ENCODE measurements around the gene EMSY.
"Not testable (repeated sequence)": the region's sequence is repeated elsewhere in the genome, so short reads cannot be mapped to it uniquely, and the experiment has no call there.

The EMSY gene

DNA sequence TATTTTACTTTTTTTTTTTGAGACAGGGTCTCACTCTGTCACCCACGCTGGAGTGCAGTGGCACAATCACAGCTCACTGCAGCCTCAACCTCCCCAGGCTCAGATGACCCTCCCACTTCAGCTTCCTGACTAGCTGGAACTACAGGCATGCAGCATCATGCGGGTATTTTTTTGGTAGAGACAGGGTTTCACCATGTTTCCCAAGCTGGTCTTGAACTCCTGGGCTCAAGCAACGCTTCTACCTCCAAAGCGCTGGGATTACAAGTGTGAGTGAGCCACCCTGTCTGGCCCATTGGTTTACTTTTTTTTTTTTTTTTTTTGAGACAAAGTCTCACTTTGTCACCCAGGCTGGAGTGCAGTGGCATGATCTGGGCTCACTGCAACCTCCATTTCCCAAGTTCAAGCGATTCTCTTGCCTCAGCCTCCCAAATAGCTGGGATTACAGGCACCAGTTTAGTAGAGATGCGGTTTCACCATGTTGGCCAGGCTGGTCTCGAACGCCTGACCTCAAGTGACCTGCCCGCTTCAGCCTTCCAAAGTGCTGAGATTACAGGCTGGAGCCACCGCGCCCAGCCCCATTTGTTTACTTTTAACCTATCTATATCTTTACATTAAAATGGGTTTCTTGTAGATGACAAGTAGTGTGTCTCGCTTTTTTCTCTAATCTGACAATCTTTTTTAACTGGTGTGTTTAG lies 127.5 kb downstream of the EMSY start:
- not testable (repeated sequence) for DNase-seq

DNA sequence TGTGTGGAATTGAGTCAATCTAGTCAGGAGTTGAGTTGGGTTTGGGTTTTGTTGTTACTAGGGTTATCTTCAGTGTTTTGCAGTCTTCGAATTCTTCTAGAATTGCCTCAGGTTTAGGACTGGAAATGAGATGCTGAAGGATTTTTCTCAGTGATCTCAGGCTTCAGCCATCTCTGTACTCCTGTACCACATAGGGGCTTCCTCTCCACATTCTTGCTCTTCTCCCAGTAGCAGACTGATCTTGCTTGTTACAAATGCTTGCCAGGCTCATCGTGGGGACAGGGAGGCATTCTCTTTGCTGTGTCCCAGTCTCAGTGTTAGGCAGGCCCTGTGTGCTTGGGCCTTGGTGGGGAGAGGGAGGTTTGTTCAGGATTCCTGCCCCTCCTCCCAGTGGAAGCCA lies 129.6 kb downstream of the EMSY start:
- no peak for DNase-seq

DNA sequence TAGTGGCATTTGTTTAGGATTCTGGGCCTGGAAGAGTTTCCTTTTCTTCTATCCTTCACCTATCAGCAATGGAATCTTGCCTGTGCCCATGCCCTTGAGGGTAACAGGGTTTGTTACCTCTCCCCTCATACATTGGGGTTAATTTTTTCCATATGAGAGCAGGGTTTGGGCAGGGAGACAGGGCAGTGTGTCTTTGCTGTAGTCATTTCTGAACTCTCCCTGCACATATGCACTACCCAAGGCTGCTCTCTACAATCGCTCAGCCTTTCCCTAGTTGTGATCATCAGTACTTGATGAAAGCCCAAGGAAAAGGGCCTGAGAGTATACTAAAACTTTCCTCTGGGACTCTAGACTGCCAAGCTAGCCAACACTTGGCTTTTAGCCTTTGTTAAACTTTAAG lies 130.1 kb downstream of the EMSY start:
- DNase-seq: no peak

DNA sequence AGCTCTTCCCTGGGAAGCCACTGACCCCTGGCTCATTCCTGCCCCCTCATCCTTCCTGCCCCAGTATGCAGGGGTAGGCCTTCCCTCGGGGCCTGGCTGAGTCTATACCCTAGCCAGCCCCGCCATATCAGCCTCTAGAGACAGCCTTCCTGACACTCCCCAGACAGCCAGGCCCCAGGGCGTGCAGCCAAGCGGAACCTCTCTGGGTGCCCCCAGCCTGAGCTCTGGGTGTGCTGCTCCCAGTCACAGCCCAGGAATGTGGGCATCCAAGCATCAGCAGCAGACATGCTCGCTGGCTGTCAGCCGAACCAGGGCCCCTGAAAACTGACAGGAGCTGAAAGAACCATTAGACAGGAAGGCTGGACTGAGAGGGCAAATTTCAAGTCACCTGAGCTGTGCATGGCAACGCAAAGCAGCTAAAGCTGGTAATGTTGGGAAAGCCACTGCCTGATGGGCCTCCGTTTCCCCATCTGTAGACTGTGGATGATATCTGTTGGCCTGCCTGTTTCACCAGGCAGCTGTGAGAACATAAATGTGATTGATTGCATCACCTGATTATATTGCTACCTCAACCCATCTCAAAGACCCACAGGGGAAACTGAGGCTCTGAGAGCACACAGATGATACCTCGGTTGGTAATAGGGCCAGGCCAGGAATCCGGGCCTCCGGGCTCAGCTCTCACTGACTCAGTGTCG lies 132.6 kb downstream of the EMSY start:
- DNase-seq: no peak

DNA sequence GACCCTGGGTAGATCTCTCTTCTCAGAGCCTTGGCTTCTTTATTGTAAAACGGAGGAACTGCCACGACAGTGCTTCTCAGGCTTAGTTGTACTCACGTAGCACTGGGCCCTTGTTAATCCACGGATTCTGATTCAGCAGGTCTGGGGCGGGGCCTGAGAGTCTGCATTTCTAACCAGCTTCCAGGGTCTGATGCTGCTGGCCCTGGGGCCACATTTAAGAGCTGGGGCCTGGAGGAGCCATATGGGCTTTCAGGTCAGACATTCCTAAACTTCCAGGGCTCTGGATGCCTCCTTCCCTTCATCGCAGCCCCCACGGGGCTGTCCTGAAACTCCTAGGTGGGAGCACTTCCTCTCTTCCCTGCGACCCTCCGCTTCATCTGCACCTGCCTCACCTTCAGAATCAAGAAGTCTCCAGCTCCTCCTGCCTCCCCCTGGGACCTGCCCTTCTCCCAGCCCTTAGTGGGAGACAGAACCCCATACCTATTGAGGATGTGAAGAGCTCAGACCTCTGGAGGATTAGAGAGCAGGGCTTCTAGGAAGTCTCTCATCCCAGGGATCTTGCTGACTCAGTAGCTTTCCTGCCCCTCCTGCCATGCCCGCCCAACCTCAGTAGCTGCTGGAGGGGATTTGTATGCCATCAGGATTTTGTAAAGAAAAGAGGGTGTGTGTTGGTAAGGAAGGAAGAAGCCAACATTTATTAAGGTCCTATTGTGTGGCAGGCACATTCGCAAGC lies 133.3 kb downstream of the EMSY start:
- DNase-seq: no peak

DNA sequence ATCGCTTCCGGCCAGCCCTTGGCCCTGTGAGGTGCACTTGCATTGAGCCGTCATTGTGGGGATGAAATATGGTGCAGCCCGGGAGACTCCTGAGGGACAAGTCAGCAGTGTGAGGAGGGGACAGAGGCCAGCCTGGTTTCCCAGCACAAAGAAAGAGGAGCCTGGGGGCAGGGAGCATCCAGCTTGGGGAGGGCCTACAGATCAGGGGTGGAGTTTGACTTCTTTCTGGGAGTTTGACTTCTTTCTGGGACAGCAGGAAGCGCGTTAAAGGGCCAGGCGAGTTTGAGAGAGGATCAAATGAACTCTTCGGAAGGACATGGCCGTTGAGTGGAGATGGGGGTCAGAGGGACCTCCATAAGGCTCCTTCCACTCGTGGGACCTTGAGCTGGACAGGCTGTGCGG lies 133.8 kb downstream of the EMSY start:
- DNase-seq: no peak

DNA sequence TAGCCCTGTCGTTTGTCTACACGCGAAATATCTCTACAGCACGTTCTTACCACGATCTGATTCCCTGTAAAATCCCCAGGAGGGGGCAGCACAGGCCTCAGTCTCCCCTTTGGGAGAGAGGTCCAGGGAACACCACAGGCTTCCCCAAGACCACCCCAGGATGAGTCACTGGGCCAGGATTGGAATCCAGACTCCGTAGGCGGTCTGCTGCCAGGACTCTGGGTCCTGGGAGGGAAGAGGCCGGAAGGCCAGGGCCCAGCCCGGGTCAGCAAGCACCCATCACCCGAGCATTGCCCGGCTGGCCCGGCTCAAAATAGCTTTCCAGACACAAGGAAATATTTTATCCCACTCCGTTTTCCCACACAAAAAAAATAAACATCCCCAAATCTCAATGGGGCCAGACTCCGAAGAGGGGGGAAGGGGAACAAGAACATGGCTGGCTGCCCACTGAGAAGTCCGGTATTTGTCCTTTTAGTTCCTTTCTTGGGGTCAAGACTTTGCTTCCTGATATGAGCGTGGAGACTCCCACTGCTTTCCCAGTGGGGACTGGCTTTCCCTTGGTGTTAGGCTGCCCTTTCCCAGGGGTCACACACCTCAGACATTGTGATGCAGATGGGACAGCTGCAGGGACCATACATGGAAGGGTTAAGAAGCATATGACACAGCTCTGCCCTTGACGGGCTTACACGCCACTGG lies 134.4 kb downstream of the EMSY start:
- no peak for DNase-seq

DNA sequence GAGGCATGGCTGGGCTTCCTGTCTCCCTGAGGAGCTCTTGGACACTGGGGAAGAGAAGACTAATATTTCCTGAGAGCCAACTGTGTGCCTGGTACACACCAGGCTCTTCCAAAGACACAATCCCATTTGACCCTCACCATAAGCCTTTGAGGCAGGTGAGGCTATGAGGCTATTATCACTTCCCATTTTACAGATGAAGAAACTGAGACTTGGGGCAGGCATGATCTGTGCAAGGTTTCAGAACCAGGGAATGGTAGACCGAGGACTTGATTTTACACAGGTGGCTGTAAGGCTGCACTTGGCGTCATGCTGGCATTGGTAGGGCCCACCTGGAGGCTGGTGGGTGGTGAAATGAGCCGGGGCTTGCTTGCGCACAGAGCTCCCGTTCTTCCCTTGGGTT lies 134.9 kb downstream of the EMSY start:
- DNase-seq: no peak

DNA sequence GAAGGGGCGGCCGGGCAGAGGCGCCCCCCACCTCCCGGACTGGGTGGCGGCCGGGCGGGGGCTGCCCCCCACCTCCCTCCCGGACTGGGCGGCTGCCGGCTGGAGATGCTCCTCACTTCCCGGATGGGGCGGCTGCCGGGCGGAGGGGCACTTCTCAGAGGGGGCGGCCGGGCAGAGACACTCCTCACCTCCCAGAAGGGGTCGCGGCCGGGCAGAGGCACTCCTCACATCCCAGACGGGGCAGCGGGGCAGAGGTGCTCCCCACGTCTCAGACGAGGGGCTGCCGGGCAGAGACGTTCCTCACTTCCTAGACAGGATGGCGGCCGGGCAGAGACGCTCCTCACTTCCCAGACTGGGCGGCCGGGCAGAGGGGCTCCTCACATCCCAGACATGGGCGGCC lies 137.7 kb downstream of the EMSY start:
- DNase-seq: not testable (repeated sequence)

DNA sequence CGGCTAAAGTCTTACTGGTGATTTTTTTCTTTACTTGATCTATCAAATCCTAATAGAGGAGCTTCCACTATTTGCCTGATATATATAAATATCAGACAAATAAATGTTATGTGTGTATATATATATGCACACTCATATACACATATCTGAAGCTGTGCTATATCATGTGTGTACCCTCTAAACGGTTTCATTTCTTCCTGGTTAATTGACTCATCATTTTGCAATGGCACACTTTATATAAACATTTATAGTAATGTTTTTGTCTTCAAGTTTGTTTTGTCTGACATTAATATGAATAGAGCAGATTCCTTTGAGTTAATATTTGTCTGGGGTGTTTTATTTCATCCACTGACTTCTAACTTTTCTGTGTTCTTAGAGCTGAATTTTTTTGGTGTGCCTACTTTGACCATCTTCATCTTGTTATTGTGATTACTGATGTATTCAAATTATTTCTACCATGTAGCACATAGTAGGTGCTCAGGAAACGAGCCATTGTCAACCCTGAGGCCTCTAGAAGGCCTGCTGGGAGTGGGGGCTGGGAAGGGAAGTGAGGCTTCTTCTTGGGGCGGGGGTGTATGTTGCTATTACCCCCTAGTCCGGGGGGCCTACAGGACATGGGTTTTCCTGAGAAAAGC lies 143.1 kb downstream of the EMSY start:
- DNase-seq: no peak

DNA sequence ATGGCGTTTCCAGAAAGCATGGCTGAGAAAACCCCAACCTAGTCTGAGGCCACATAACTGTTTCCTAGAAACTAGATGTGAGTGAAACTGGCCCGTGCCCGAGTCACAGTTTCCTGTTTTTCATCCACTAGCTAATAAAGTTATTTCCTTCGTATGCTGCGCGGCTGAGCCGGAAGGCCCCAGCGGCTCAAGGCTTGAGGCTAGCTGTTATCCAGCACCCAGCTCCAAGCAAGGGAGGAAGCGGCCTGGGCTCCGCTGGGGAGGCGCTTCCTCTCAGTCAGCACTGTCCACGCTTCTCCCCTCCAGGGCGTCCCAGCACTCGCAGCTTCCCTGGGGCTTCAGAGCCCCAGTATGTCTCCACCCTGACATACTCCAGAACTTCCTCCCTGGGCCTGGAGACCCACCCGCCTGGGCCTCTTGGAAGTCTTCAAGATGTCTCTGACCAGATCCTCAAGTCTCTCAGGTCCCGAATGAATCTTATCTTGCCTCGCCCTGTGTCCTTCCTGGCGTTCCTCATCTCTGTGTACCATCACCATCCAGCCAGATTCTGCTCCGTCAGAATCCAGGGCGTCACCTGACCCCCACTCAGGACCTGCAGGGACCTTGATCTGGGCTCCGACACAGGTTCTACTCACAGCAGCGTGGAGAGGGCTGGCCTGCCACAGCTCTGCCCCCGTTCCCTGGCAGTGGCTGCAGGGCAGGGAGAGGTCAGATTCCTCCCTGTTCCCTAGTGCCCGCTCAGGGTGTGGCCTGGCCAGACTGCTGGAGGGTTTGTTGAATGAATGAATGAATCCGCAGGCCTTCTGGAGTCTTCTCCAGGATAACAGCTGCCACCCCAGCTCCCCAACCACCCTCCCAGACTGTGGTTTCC lies 143.9 kb downstream of the EMSY start:
- peak; percentile 33 for DNase-seq

DNA sequence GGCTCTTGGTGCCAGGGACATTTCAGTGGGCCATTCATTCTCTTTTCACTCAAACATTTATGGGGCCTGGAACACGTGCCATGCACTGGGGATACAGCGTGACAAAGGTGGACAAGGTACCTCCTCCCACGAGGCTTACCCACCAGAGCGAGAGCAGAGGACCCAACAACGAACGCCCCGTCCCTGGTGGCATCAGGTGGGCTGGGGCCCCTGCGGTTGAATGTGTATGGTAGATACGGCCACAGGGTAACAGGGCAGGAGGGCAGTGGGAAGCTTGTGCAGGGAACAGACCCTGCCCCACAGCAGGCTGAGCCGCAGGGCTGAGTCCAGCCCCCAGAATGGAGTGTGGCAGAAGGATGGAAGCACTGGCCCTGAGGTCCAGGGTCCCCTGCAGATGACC lies 144.7 kb downstream of the EMSY start:
- DNase-seq: no peak

DNA sequence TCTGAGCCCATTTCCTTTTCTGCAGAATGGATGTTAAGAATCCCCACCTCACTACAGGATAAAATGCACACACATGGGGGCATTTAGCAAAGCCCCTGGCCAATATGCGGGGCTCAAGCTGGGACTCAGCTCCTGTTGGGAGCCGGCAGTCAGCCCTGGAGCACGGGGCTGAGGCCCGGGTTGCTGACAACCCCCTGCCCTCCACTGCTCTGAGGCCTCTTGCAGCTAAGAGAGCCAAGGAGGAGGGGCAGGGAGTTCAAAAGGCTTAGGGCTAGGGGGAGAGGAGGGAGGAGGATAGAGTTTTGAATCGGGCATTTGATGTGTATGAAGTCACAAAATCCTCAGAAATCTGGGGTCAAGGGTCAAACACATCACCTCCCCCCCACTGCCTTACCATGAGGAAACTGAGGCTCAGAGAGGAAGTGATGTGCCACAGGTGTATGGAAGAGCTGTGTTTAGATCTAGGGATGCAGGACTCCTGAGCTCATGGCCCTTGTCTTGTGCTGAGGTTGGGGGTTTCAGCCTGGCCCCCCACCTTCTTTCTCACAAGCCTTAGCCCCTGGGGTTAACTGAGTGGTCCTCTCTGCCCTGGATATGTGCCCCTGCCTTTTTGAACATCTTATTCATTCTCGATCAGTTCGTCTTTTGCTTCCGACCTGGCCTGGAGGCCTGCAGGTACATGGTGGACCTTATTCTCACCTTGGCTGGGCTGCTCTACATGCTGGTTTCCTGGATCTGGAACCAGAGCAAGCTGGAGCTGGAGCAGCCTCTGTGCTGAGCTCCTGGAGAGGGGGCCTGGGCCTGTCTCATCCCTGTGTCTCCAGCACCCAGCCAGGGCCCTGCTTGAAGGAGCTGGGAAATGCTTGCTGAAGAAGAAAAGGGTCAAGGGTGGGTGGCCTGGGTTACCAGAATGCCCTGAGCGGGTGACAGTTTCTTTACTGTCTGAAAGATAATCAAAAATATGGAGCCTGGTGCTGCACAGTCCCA lies 145.4 kb downstream of the EMSY start:
- DNase-seq: no peak

DNA sequence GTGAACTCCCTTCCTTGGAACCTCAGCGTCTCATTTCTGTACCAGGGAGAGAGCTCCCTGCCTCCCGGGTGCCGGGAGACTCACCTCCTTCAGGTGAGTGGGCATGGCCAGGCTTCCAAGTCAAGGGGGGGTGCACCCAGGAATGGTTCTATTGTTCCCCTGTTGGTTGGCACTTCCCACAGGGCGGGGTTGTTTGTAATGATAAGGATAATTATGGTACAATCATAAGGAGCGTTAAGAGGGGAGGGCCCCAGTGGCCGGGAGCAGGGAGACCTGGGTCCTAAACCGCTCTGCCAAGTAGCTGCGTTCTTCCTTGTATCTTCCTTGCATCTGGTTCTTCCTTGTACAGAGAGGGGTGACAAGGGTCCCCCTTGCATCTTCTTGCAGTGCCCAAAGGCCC lies 146.6 kb downstream of the EMSY start:
- no peak for DNase-seq

DNA sequence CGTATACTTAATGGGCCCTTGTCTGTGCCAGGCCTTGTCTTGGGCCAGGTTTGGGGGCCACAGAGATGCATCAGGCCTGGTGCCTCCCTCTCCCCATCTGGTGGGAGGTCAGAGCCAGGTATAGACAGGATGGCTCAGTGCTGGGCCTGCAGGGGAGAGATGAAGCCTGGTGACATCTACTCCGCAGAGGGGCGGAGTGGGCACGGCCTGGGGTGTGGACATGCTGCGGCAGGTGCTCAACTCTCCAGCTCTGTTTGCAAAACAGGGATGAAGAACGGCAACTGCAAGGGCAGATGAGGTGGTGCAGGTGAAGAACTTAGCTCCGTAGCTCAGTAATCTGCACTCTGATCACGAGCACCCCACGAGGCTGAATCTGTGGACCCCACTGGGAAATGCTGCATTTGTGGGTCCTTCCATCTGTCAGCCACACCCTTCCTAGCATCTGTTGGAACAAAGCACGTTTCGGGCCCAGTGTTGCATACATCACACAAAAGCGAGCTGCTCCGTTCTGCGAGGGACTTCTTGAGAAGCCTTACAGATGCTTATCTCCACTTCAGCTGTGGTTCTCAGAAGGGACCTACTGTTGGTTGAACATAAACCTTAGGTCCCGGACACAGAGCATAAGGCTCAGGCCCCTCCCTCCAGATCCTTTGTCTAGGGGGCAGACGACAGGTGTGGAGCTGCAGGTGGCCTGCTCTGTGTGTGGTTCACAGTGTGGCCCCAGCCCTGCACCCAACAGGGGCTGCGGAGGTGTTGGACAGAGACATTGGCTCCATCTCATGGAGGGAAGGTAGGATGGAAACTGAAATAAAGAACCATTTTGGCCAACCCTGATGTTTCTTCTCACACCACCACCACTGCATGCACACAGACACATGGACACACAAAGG lies 147.5 kb downstream of the EMSY start:
- no peak for DNase-seq

DNA sequence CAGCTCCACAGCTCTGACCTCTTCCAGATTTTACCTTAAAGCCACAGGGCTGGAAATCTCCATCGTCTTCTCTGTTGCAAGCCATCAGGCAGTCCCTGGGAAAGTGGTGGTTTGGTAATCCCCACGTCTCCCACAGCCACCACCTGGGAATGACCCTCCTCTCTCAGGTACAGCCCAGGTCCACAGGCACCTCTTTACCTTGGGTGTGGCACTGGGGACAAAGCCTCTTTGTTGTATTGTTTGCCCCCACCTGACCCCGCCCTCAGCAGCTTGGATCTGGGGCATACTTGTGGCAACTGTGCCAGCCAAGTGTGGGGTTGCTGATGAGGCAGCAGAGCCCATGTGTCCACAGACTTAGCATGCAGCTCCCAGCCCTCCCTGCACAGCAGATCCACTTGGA lies 148.1 kb downstream of the EMSY start:
- no peak for DNase-seq

DNA sequence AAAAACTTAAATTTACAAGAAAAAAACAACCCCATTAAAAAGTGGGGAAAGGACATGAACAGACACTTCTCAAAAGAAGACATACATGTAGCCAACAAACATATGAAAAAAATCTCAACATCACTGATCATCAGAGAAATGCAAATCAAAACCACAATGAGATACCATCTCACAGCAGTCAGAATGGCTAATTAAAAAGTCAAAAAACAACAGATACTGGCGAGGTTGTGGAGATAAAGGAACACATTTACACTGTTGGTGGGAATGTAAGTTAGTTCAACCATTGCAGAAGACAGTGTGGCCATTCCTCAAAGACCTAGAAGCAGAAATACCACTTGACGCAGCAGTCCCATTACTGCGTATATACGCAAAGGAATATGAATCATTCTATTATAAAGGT lies 150.3 kb downstream of the EMSY start:
- not testable (repeated sequence) for DNase-seq

DNA sequence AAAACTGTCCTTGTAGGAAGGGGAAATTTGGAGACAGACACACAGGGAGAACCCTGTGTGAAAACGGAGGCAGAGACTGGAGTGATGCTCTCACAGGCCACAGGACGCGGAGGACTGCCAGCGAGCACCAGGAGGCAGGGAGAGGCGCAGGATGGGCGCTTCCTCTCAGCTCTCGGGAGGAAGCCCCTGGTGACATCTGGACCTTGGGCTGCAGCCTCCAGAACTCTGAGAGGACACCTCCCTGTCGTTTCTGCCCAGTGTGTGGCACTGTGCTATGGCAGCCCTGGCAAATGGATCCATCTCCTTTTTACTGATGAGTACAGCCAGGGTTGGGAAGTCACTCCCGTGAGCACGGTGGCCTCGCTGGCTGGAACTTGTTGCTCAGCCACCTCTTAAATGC lies 151.8 kb downstream of the EMSY start:
- DNase-seq: no peak

All from stimulated activated CD4-positive, alpha-beta T cell treated with anti-CD3 and anti-CD28 coated beads, Interleukin-12 subunit alpha, Interleukin-12 subunit beta, amount 100 ng/mL, for 4 hours (primary cell).